GM18858 (cell line): ENCODE measurements around the gene CCNT1.
"Not testable (repeated sequence)": the region's sequence is repeated elsewhere in the genome, so short reads cannot be mapped to it uniquely, and the experiment has no call there.

Experiments
- ATAC-seq: cut with Tn5 transposase; IDR thresholded peaks from one replicate; pipeline ENCODE4 v1.9.1; 2021; ENCODE audit not compliant: unreplicated experiment

The CCNT1 gene

DNA sequence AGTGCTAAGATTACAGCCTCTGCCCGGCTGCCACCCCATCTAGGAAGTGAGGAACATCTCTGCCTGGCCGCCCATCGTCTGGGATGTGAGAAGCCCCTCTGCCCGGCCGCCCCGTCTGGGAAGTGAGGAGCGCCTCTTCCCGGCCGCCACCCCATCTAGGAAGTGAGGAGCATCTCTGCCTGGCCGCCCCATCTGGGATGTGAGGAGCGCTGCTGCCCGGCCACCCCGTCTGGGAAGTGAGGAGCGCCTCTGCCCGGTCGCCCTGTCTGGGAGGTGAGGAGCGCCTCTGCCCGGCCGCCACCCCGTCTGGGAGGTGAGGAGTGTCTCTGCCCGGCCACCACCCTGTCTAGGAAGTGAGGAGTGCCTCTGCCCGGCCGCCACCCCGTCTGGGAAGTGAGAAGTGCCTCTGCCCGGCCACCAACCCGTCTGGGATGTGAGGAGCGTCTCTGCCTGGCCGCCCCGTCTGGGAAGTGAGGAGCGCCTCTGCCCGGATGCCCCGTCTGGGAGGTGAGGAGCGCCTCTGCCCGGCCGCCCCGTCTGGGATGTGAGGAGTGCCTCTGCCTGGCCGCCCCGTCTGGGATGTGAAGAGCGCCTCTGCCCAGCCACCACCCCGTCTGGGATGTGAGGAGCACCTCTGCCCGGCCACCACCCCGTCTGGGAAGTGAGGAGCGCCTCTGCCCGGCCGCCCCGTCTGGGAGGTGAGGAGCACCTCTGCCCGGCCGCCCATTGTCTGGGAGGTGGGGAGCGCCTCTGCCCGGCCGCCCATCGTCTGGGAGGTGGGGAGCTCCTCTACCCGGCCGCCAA lies 74.6 kb downstream of the CCNT1 start:
- ATAC-seq: not testable (repeated sequence)

DNA sequence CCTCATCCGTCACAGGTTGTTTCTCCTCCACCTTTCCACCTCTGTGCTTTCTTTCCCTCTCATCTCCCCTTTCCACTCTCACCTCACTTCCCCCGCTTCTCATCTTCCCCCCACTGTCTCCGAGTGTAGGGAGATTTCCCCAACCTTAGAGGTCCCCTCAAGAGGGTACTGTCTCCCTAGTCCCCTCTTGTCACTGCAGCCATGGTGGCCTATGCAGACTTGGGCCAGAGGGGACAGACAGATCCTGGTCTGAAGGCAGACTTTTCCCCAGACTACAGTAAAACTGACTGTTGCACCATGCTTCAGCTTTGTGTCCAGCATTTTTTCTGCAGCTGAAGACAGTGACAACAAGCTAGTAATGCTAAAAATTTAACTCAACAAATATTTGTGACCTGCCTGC lies 75.7 kb downstream of the CCNT1 start:
- ATAC-seq: no peak

DNA sequence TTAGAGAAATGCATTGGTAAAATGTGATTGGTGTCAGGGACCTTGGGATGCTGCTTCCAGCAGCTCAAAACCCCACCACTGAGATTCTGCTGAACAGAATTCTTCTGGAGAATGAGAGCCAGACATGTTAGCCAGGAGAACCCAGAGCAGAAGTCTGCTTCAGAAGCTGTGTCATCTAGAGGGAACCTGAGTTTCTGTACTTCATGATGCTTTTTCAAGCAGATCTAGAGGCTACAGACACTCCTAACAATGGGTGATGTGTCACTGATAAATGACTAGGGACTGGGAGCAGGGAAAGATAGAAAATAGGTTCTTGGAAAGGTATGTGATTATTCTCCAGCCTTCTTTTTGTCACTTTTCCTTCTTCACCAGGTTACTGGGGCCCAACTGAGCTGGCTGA lies 76.1 kb downstream of the CCNT1 start:
- no peak for ATAC-seq
